Measurements from ENCODE around the gene HIF1A. TPM values are rescaled to one million over a fixed set of nuclear protein-coding genes. Genes with fewer than 3 reads are reported as not detected.

HIF1A gene
- total RNA-seq, 1 experiment from 2014 or later = 135 TPM

GRCh38 chr14:61663312-61663979 is 31.9 kb upstream of the HIF1A start:
- H3K4me1 ChIP-seq (ENCODE audit: insufficient read depth, low read length, poor library complexity, severe bottlenecking) = no peaks in the 10 kb centered on the region
- TF ChIP-seq EZH2 (IDR thresholded peaks at IDR 0.05; ENCODE audit: borderline replicate concordance, low read depth, low read length, poor library complexity, severe bottlenecking) (no peak), CTCF (conservative IDR thresholded peaks at IDR 0.05; ENCODE audit: low read depth, low read length) (no peak)
- DNase-seq (ENCODE audit: low spot score) = no peak
- intact Hi-C loops (cut with micrococcal nuclease; ENCODE audit: unreplicated experiment) = no loop called here
- ChIA-PET CTCF (no interaction called here), POLR2A (ENCODE audit: low non-redundant PET) (interaction anchor here (0.7 kb wide), 1 partner anchor 287 kb away, joined by 4 read pairs; no protein-coding TSS in a partner anchor)
- no peak overlapping the region for H3K27ac ChIP-seq (ENCODE audit: low read depth, low read length, poor library complexity, severe bottlenecking)
- no peaks in the 10 kb centered on the region for H3K27me3 ChIP-seq (replicated peaks; ENCODE audit: insufficient read depth, low read depth, low read length, poor library complexity)
- no peaks in the 10 kb centered on the region for H3K36me3 ChIP-seq (ENCODE audit: insufficient read depth, low read length, poor library complexity, severe bottlenecking)
- H3K4me3 ChIP-seq (ENCODE audit: low read depth, low read length, poor library complexity, severe bottlenecking) = no peak overlapping the region
- no peaks in the 10 kb centered on the region for H3K9me3 ChIP-seq (ENCODE audit: low read depth, low read length, poor library complexity, severe bottlenecking)
- no TSS peak for BruUV-seq (replicated peaks)

- no TSS peak for BruUV-seq (replicated peaks)
- intact Hi-C loops (cut with micrococcal nuclease; ENCODE audit: unreplicated experiment) = no loop called here
- POLR2A ChIA-PET (ENCODE audit: low non-redundant PET) = no interaction called here
- H3K36me3 ChIP-seq (ENCODE audit: insufficient read depth, low read length, poor library complexity, severe bottlenecking) = no peaks in the 10 kb centered on the region
- no peak overlapping the region for H3K27ac ChIP-seq (ENCODE audit: low read depth, low read length, poor library complexity, severe bottlenecking)
- H3K9me3 ChIP-seq (ENCODE audit: low read depth, low read length, poor library complexity, severe bottlenecking) = no peaks in the 10 kb centered on the region
- no peak for DNase-seq (ENCODE audit: low spot score)
- H3K4me1 ChIP-seq (ENCODE audit: insufficient read depth, low read length, poor library complexity, severe bottlenecking) = no peaks in the 10 kb centered on the region
- H3K27me3 ChIP-seq (replicated peaks; ENCODE audit: insufficient read depth, low read depth, low read length, poor library complexity) = no peaks in the 10 kb centered on the region
- no peak overlapping the region for H3K4me3 ChIP-seq (ENCODE audit: low read depth, low read length, poor library complexity, severe bottlenecking)
- TF ChIP-seq EZH2 (IDR thresholded peaks at IDR 0.05; ENCODE audit: borderline replicate concordance, low read depth, low read length, poor library complexity, severe bottlenecking) (no peak), CTCF (conservative IDR thresholded peaks at IDR 0.05; ENCODE audit: low read depth, low read length) (no peak)
- CTCF ChIA-PET = no interaction called here
Measured at GRCh38 chr14:61668282-61668681, 27.0 kb upstream of the HIF1A start.

GRCh38 chr14:61670576-61670975 is 24.7 kb upstream of the HIF1A start:
- no peaks in the 10 kb centered on the region for H3K27me3 ChIP-seq (replicated peaks; ENCODE audit: insufficient read depth, low read depth, low read length, poor library complexity)
- H3K36me3 ChIP-seq (ENCODE audit: insufficient read depth, low read length, poor library complexity, severe bottlenecking) = no peaks in the 10 kb centered on the region
- DNase-seq (ENCODE audit: low spot score) = no peak
- H3K27ac ChIP-seq (ENCODE audit: low read depth, low read length, poor library complexity, severe bottlenecking) = no peak overlapping the region
- no peak for TF ChIP-seq CTCF (conservative IDR thresholded peaks at IDR 0.05; ENCODE audit: low read depth, low read length)
- TF ChIP-seq EZH2 (IDR thresholded peaks at IDR 0.05; ENCODE audit: borderline replicate concordance, low read depth, low read length, poor library complexity, severe bottlenecking) = no peak
- no peak overlapping the region for H3K4me3 ChIP-seq (ENCODE audit: low read depth, low read length, poor library complexity, severe bottlenecking)
- ChIA-PET POLR2A (ENCODE audit: low non-redundant PET) (no interaction called here), CTCF (no interaction called here)
- no peaks in the 10 kb centered on the region for H3K4me1 ChIP-seq (ENCODE audit: insufficient read depth, low read length, poor library complexity, severe bottlenecking)
- intact Hi-C loops (cut with micrococcal nuclease; ENCODE audit: unreplicated experiment) = no loop called here
- H3K9me3 ChIP-seq (ENCODE audit: low read depth, low read length, poor library complexity, severe bottlenecking) = no peaks in the 10 kb centered on the region
- BruUV-seq (replicated peaks) = no TSS peak

All from A673 (cell line).